GM12864 (cell line): Measurements from ENCODE around the gene TFAP2C.

ENCODE experiments used
- DNase-seq: peaks from one replicate; pipeline ENCODE4 v3.0.0-alpha.2; 2011; ENCODE audit warnings: low read depth
- H3K4me3 ChIP-seq: 2 replicates; pipeline ENCODE4 v1.5.1; 2011; ENCODE audit warnings: mild to moderate bottlenecking, low read depth, low read length, control low read depth
- CTCF ChIP-seq: IDR thresholded peaks from 2 replicates; pipeline ENCODE4 v1.5.1; 2011; ENCODE audit warnings: low read depth, mild to moderate bottlenecking, moderate library complexity, low read length, control low read depth, inconsistent platforms; ENCODE audit errors: missing control alignments

Gene TFAP2C

DNA sequence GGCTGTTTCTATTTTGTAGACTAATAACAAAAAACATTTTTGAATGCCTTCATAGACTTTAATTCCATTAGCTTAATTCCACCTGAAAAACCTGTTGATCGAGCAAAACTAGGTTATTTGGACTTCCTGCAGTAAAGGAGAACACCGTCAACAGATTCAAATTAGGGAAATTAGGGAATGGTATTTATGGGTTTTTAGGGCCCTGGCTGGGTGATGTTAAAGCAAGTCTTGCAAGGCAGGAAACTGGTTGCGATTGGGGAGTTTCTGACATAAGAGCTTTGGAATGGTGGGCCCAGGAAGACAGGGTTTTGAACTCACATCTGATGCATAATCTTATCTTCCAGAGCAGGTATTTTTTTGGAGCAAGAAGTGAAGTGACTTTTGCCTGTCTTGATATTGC lies 40.1 kb upstream of the TFAP2C start:
- no peak for DNase-seq
- TF ChIP-seq CTCF: no peak
- H3K4me3 ChIP-seq: no peak overlapping the region

- H3K4me3 ChIP-seq: no peak overlapping the region
- DNase-seq: no peak
- TF ChIP-seq CTCF: no peak
Measured at GRCh38 chr20:56589633-56590032, 39.5 kb upstream of the TFAP2C start.

GRCh38 chr20:56590888-56591287 lies 38.2 kb upstream of the TFAP2C start:
- no peak overlapping the region for H3K4me3 ChIP-seq
- TF ChIP-seq CTCF: no peak
- no peak for DNase-seq

DNA sequence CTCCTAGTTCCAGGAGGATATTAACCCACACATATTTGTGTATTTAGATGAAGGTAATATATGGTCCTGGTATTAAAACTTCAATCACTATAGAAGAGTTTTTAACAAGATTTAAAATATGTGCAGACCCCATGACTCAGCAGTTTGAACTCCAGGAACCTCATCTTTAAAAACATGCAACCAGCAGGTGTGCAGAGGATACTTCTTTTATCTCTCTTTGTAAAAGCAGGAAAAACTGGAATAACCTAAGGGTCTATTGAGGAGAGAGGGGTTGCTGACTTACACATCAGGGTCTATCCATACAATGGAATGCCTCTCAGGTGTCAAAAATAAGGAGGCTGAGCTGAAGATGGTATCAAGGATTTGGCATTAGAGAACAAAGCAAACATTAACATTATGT lies 36.9 kb upstream of the TFAP2C start:
- no peak for DNase-seq
- H3K4me3 ChIP-seq: no peak overlapping the region
- TF ChIP-seq CTCF: no peak

GRCh38 chr20:56592817-56593216 lies 36.3 kb upstream of the TFAP2C start:
- no peak for TF ChIP-seq CTCF
- H3K4me3 ChIP-seq: no peak overlapping the region
- no peak for DNase-seq

DNA sequence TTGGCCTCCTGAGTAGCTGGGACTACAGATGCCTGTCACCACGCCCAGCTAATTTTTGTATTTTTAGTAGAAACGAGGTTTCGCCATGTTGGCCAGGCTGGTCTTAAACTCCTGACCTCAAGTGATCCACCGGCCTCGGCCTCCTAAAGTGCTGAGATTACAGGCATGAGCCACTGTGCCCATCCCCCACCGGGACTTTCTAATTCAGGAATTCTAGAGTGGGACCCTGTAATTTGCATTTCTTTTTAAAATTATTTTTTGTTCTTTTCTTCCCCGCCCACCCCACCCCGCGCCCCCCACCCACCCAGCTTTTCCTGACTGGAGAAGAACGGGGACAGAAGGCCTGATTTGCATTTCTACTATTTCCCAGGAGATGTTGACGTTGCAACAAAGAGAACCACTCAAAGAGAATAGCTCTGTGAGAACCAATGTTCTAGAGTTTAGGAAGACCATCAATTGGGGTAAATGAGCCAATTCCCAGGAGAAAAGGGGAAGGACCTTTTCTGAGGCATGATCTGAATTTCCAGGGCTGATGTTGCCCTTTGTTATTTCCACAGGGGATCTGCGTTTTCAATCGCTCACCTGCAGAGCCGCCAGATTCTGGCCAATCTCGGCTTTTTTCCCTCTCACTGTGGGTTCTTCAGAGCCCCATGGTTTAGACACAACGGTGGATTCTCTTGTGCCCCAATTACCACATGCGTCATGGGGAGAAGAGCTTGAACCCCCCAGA lies 33.2 kb upstream of the TFAP2C start:
- TF ChIP-seq CTCF: no peak
- no peak overlapping the region for H3K4me3 ChIP-seq
- DNase-seq: no peak

- TF ChIP-seq CTCF: no peak
- no peak for DNase-seq
- H3K4me3 ChIP-seq: no peak overlapping the region
Measured at GRCh38 chr20:56601166-56601565, 27.9 kb upstream of the TFAP2C start.
